Measurements from ENCODE around the gene SULT1C4.
"Not testable (repeated sequence)": the region's sequence is repeated elsewhere in the genome, so short reads cannot be mapped to it uniquely, and the experiment has no call there.

Gene SULT1C4

GRCh38 chr2:108414256-108414876 is 36.6 kb downstream of the SULT1C4 start:
- DNase-seq, result no peak

GRCh38 chr2:108414945-108415344 is 37.2 kb downstream of the SULT1C4 start:
- DNase-seq, result no peak

GRCh38 chr2:108417254-108417653 is 39.5 kb downstream of the SULT1C4 start:
- DNase-seq, result no peak

- no peak for DNase-seq
Measured at GRCh38 chr2:108418416-108418815, 40.7 kb downstream of the SULT1C4 start.

GRCh38 chr2:108423067-108423466 is 45.3 kb downstream of the SULT1C4 start:
- no peak for DNase-seq

- DNase-seq, result no peak
Measured at GRCh38 chr2:108423502-108424251, 45.9 kb downstream of the SULT1C4 start.

- no peak for DNase-seq
Measured at GRCh38 chr2:108428286-108429009, 50.7 kb downstream of the SULT1C4 start.

- not testable (repeated sequence) for DNase-seq
Measured at GRCh38 chr2:108435578-108435977, 57.8 kb downstream of the SULT1C4 start.

- no peak for DNase-seq
Measured at GRCh38 chr2:108436976-108437375, 59.2 kb downstream of the SULT1C4 start.
